Small intestine (tissue), 7 donors: ENCODE data around the gene ZMIZ1. TPM values are rescaled to one million over a fixed set of nuclear protein-coding genes. Genes with fewer than 3 reads are reported as not detected.
A peak's percentile ranks its signal among the peaks of the same experiment; 100 is the strongest.

Experiments
- DNase-seq, 2 donors: peaks; one replicate each; pipeline versions ENCODE4 v3.0.0 to v3.0.0-alpha.2; 2013
- FAIRE-seq: peaks from 2 replicates; lab custom pipeline; 2012; peaks lifted over from hg19 to GRCh38; lab: Jason Lieb, UNC
- H3K27ac ChIP-seq, 3 donors: one replicate each; pipeline ENCODE4 v1.5.1; 2013; ENCODE audit warnings: low read length in 2 of 3, mild to moderate bottlenecking in 2 of 3, control low read depth in 1 of 3, inconsistent platforms in 1 of 3, low read depth in 1 of 3, moderate library complexity in 1 of 3
- H3K27me3 ChIP-seq, 3 donors: one replicate each; pipeline ENCODE4 v1.6.1; 2013; ENCODE audit warnings: low read length in 3 of 3, inconsistent platforms in 1 of 3; ENCODE audit not compliant: control insufficient read depth in 3 of 3, insufficient read depth in 3 of 3
- H3K36me3 ChIP-seq, 3 donors: one replicate each; pipeline ENCODE4 v1.6.1; 2013; ENCODE audit warnings: low read length in 3 of 3, inconsistent platforms in 1 of 3, low read depth in 1 of 3, mild to moderate bottlenecking in 1 of 3, moderate library complexity in 1 of 3; ENCODE audit not compliant: control insufficient read depth in 3 of 3, insufficient read depth in 2 of 3
- H3K4me1 ChIP-seq, 3 donors: one replicate each; pipeline ENCODE4 v1.6.1; 2013; ENCODE audit warnings: low read length in 2 of 3, inconsistent platforms in 1 of 3, low read depth in 1 of 3, mild to moderate bottlenecking in 1 of 3, moderate library complexity in 1 of 3; ENCODE audit not compliant: control insufficient read depth in 3 of 3, insufficient read depth in 2 of 3
- H3K4me3 ChIP-seq, 3 donors: one replicate each; pipeline ENCODE4 v1.5.1; 2013; ENCODE audit warnings: low read length in 3 of 3, control low read depth in 1 of 3, inconsistent platforms in 1 of 3, low read depth in 1 of 3, mild to moderate bottlenecking in 1 of 3, moderate library complexity in 1 of 3
- H3K9me3 ChIP-seq, 2 donors: one replicate each; pipeline ENCODE4 v1.6.1; 2013; ENCODE audit warnings: low read depth in 1 of 2, low read length in 1 of 2; ENCODE audit not compliant: control insufficient read depth in 2 of 2, insufficient read depth in 1 of 2
- WGBS, 3 donors: extraction: QIAGEN DNeasy Blood & Tissue Kit; methylation state at CpG; one replicate each; pipeline ENCODE4 v1.1.7; 2013; 5-methylcytosine and 5-hydroxymethylcytosine counted together
- polyA plus RNA-seq, 4 donors: library from polyadenylated mRNA; stranded (reverse) in 3 of 4; unstranded in 1 of 4; fragments of 200-250 nt in 3 of 4; fragments of 120-200 nt in 1 of 4; gene quantifications; one replicate each; pipeline versions ENCODE4 v1.2.1 to v1.2.3, GENCODE V29; 2013
- donor health status: healthy with polysubstance abuse.
- donor health status: control.
- donor health status: control.
- donor health status: Bipolar disorder and iron deficiency.
- donor health status: healthy.

ZMIZ1 gene
- polyA plus RNA-seq, 4 donors, result 15.1 to 40.7 (median 19.9) TPM

DNA sequence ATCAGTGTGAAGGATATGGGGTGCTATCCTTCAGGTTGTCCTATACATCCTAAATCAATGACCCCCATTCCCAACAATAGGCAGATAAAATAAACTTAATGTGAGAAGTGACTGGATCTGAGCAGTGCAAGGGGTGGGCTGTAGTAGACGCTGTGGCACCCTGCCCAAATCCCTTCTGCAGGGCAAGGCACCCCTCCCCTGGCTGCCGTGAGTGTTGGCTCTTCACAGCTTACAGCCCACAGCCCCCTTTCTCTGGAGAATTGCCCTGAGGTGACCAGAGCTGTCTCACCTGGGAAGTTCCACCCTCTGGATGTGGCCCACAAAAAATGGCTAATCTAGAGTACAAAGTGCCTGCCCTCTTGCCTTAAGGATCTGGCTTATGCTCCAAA is 252.7 kb downstream of the ZMIZ1 start:
- Histone ChIP-seq H3K9me3 (peaks cover 0 to 10% of the 10 kb centered on the region in 2 donors), H3K36me3 (no peaks in the 10 kb centered on the region), H3K27me3 (peaks cover 0 to 12% (median 0%) of the 10 kb centered on the region in 3 donors), H3K4me3 (no peak overlapping the region), H3K4me1 (no peaks in the 10 kb centered on the region), H3K27ac (no peak overlapping the region)
- no peak for FAIRE-seq
- WGBS, 3 donors, result 84 to 91% (median 90%) methylated on average over 2 of the region's 2 CpGs
- DNase-seq, result no peak

DNA sequence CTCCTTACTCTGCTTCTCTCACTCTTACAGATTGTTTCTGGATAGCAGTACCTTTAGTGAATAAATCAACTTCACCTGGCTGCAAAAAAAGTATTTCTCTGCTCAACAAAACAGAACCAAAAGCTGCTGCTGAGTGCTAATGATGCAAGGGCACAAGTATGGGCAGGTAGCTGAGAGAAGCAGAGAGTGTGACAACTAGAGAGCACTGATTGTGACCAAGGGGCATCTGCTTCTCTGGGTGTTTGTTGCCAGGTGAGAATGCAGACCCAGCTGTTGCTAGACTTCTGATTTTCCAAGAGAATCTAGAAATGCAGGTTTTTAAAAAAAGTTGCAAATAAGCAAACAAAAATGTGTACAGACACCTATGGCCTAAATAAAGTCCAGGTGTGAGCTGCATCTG is 253.2 kb downstream of the ZMIZ1 start:
- Histone ChIP-seq H3K27me3 (peaks cover 0 to 12% (median 0%) of the 10 kb centered on the region in 3 donors), H3K4me1 (no peaks in the 10 kb centered on the region), H3K27ac (peak overlapping the region in 1 of 3 donors; percentile 32), H3K9me3 (peaks cover 0 to 10% of the 10 kb centered on the region in 2 donors), H3K36me3 (no peaks in the 10 kb centered on the region), H3K4me3 (no peak overlapping the region)
- FAIRE-seq (no peak), DNase-seq (no peak)

DNA sequence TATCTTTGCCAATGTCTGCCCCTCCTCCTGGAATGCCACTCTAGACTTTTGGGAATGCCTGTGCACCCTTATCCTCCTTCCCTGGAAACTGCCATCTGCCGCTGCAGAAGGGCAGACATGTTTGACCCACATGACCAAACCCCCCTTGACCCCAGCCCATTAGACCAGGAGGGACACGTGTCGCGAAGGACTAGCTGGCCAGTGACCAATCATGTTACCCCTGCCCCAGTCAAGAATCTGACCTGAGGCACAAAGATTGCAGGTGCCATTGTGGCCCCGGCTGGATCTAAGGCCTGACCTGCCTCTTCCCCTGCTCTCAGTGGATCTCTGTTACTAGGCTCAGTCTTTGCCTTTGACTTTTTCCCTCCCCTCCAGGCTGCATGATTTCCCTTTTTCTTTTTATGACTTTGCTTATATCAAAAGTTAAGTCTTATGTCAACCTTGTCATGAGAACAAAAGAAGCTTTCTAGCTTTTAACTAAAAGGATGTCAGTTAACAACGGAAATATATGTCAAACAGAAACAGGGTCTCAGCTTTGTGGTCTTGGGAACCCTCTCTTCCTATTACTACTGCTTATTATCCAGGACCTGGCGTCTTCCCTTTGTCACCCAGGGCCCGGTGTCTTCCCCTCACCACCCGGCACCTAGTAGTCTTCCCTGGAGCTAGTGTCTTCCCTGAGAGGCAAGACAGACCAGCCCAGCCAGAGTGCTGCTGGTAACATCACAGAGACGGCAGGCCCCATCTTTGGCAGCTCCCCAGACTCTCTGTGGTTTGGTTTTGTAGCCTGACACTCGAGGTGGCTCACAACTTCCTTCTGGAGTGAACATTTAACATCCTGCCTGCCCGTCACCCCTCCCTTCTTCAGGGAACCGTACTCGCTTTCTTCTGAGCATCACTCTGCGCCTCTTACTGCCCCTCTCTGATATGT is 254.1 kb downstream of the ZMIZ1 start:
- peaks cover 0 to 10% of the 10 kb centered on the region in 2 donors for H3K9me3 ChIP-seq
- no peaks in the 10 kb centered on the region for H3K4me1 ChIP-seq
- no peak overlapping the region for H3K4me3 ChIP-seq
- H3K27me3 ChIP-seq, result peaks cover 0 to 12% (median 0%) of the 10 kb centered on the region in 3 donors
- DNase-seq, result peak in 1 of 2 donors; percentile 65
- H3K36me3 ChIP-seq, result no peaks in the 10 kb centered on the region
- FAIRE-seq, result no peak
- 63 to 79% (median 63%) methylated on average over 15 of the region's 15 CpGs for WGBS, 3 donors
- H3K27ac ChIP-seq, result peak overlapping the region in 2 of 3 donors; percentile 19 to 72

DNA sequence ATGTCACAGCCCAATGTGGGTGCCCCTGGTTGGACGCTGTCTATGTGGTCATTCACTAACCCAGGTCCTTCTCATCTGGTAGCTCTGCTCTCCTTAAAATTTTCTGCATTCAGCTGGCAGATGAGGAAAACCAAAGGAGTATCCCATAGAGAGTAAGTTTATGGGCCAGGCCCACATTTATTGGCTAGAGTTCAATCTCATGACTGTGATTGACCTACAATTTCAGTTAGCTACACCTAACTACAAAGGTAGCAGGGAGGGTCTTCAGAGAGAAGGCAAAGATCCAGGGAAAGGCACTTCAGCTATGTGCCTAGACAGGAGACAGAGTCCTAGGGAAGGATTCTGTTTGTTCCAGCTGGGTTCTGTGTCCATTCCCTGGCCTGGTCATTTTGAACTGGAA is 254.8 kb downstream of the ZMIZ1 start:
- no peaks in the 10 kb centered on the region for H3K36me3 ChIP-seq
- H3K4me1 ChIP-seq, result peaks cover 0 to 4% (median 0%) of the 10 kb centered on the region in 3 donors
- H3K4me3 ChIP-seq, result no peak overlapping the region
- DNase-seq (no peak), FAIRE-seq (no peak)
- 68 to 96% (median 78%) methylated on average over 1 of the region's 1 CpG for WGBS, 3 donors
- peaks cover 0 to 10% of the 10 kb centered on the region in 2 donors for H3K9me3 ChIP-seq
- peaks cover 0 to 12% (median 0%) of the 10 kb centered on the region in 3 donors for H3K27me3 ChIP-seq
- H3K27ac ChIP-seq, result peak overlapping the region in 1 of 3 donors; percentile 4

DNA sequence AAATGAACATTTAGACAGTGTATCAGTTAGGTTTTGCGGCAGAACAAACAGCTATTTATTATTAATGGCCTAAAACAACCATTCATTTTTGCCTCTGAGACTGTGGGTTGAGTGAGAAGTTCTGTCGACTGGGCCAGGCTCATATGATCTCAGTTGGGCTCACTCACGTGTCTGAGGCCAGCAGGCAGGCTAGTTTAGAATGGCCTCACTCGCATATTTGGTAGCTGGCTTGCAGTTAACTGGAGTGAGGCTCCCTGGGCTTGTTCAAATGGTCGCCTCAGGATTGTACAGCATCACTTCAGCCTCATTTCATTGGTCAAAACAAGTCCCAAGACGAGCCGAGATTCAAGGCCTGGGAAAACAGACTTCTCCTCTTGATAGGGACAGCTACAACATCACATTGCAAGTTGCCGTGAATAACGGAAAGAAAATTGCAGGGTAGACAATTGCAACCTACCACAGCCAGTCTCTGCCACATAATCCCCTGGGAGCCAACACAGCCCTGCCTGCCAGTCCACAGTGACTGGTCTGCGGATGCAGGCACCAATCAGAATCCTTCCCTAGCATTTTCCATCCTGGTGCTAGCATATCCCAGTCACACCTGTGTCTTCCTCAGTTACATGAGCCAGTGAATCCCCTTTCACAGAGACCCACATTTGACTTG is 255.4 kb downstream of the ZMIZ1 start:
- Histone ChIP-seq H3K9me3 (peaks cover 0 to 4% of the 10 kb centered on the region in 2 donors), H3K4me1 (peaks cover 0 to 4% (median 0%) of the 10 kb centered on the region in 3 donors), H3K36me3 (no peaks in the 10 kb centered on the region), H3K4me3 (no peak overlapping the region), H3K27ac (no peak overlapping the region), H3K27me3 (peaks cover 0 to 12% (median 0%) of the 10 kb centered on the region in 3 donors)
- no peak for FAIRE-seq
- no peak for DNase-seq
- 89 to 95% (median 93%) methylated on average over 10 of the region's 10 CpGs for WGBS, 3 donors

DNA sequence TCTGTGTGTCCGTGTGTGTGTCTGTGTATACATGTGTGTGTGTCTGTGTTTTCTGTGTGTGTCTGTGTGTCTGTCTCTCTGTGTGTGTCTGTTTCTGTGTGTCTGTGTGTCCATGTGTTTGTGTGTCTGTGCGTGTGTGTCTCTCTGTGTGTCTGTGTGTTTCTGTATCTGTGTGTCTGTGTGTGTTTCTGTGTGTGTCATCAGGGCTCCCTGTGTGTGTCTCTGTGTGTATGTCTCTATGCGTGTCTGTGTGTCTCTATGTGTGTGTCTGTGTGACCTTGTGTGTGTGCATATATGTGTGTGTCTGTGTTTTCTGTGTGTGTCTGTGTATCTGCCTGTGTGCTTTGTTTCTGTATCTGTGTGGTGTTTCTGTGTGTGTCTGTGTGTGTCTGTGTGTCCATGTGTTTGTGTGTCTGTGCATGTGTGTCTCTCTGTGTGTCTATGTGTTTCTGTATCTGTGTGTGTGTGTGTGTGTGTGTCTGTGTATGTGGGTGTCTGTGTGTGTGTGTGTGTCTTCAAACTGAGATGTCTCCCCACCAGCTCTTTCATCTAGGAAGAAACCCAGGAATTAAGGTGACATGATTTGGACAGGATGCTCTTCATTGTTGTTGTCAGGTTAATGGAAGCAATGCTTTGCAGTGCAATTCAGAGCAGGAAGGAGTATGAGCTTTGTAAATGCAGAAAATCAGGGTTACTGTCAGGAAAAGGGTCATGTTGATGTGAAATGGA is 257.8 kb downstream of the ZMIZ1 start:
- H3K27me3 ChIP-seq, result peaks cover 0 to 4% (median 0%) of the 10 kb centered on the region in 3 donors
- H3K4me3 ChIP-seq, result no peak overlapping the region
- no peaks in the 10 kb centered on the region for H3K36me3 ChIP-seq
- peaks cover 0 to 4% (median 0%) of the 10 kb centered on the region in 3 donors for H3K4me1 ChIP-seq
- 95 to 98% (median 98%) methylated on average over 3 of the region's 3 CpGs for WGBS, 3 donors
- H3K27ac ChIP-seq, result no peak overlapping the region
- DNase-seq (no peak), FAIRE-seq (no peak)
- no peaks in the 10 kb centered on the region for H3K9me3 ChIP-seq

DNA sequence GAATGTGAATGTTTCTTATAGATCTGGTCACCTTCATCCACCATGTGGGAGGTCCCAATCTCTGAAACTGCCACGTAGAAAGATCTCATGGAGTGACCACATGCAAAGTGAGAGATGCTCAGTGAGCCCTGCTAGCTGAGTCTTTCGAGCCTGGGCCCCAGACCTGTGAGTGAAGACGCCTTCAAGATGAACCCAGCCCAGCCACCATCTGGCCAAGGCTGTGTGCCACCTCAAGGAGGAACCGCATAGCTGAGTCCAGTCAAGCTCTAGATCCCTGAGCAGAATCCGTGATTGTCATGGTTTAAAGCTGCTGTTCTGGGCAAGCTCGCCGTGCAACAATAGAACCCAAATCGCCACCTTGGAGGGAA is 258.3 kb downstream of the ZMIZ1 start:
- Histone ChIP-seq H3K4me1 (peaks cover 0 to 4% (median 0%) of the 10 kb centered on the region in 3 donors), H3K36me3 (no peaks in the 10 kb centered on the region), H3K9me3 (peaks cover 0 to 4% of the 10 kb centered on the region in 2 donors), H3K27me3 (peaks cover 0 to 4% (median 0%) of the 10 kb centered on the region in 3 donors), H3K27ac (no peak overlapping the region), H3K4me3 (no peak overlapping the region)
- no peak for FAIRE-seq
- DNase-seq, result no peak
- 91 to 92% (median 91%) methylated on average over 8 of the region's 8 CpGs for WGBS, 3 donors

DNA sequence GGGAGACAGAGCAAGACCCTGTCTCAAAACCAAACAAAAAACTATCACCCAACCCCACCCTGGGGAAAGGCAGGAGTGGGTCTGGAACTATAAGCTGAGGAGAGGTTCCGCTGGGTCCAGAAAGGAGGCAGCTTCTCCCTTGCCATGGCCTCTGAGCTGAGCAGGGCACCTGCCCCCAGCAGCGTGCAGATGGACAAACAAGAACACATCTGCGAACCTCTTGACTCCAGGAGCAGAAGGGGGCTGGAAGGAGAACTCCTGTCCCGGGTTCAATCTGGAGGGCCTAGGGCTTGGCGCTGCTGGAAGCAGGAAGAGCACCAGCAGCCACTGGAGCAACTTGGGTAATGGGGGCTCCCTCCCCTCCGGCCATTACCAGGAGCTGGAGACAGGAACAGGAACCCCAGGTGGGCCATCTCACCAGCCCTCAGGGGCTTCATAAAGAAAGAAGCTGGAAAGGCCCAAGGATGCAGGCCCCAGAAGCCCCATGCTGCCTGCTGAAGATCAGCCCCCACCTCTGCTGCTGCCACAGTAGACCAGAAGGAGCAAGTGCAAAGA is 259.5 kb downstream of the ZMIZ1 start:
- no peak overlapping the region for H3K27ac ChIP-seq
- peaks cover 0 to 4% (median 0%) of the 10 kb centered on the region in 3 donors for H3K4me1 ChIP-seq
- H3K27me3 ChIP-seq, result peaks cover 0 to 4% (median 0%) of the 10 kb centered on the region in 3 donors
- peaks cover 0 to 7% of the 10 kb centered on the region in 2 donors for H3K9me3 ChIP-seq
- no peak for FAIRE-seq
- H3K4me3 ChIP-seq, result no peak overlapping the region
- WGBS, 3 donors, result 90 to 98% (median 96%) methylated on average over 6 of the region's 6 CpGs
- no peaks in the 10 kb centered on the region for H3K36me3 ChIP-seq
- no peak for DNase-seq
